Stimulated activated CD4-positive, alpha-beta T cell treated with anti-CD3 and anti-CD28 coated beads, TNF-alpha, amount 100 ng/mL, for 24 hours (primary cell): ENCODE data around the gene KCNIP4.
"Not testable (repeated sequence)": the region's sequence is repeated elsewhere in the genome, so short reads cannot be mapped to it uniquely, and the experiment has no call there.

Source experiments
- DNase-seq, 3 experiments: peaks; one replicate each; pipeline ENCODE4 v3.0.0-alpha.2; 2020; ENCODE audit warnings: low read depth in 3 of 3

The KCNIP4 gene

DNA sequence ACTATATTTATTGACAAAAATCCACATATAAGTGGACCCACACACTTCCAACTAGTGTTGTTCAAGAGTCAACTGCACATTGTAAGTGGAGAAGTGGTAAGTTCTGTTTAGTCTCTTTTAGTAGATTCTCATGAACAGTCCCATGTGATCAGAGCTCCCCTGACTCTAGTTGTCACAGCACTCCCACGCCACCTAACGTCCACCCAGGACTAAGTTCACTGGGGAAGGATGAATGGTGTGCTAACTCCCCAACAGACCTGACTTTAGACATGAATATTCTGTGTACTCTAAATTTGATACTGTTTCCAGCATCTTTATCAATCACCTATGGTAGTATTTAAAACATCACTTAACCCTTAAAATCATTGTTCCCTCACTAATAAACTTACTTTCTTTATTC is 1188.5 kb downstream of the KCNIP4 start:
- DNase-seq: no peak

DNA sequence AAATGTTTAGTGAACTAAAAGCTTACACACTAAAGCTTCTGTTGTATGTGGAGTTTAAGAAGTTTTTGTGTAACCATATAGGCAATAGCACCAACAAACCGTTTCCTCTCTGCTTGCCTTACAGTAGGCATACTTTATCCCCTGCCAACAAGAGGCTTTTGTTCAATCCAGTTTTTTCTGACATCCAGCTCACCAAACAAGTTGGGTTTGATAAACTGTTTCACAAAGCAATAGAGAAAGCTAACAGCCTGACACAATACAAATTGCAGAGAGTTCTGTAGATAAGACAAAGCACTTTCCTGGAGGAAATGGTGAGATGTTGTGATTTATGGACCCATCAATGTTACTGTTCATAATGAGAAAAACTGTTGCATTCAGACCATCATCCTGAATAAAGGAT is 1194.5 kb downstream of the KCNIP4 start:
- no peak for DNase-seq

GRCh38 chr4:20752641-20753040 is 1195.9 kb downstream of the KCNIP4 start:
- no peak for DNase-seq

- not testable (repeated sequence) for DNase-seq
Measured at GRCh38 chr4:20746000-20746399, 1202.6 kb downstream of the KCNIP4 start.

- DNase-seq: no peak
Measured at GRCh38 chr4:20735931-20736330, 1212.6 kb downstream of the KCNIP4 start.

DNA sequence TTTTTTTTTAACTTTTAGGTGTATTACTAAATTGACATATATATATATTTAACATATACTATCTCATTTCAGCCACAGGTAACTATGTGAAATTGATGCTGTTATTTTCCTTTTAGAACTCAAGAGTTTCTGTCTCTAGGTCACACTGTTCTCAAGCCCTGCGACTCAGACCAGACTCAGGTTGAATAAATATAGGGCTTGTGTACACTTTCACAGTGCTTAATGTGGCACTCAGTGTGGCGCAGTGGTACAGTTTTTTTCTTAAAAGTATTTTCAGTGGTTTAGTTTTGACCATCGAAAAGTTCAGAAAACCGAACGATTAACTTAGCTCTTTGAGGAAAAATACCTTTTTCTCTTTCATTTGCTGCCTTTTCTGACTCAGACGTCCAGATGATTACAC is 1223.7 kb downstream of the KCNIP4 start:
- DNase-seq: no peak

- no peak for DNase-seq
Measured at GRCh38 chr4:20723463-20723862, 1225.1 kb downstream of the KCNIP4 start.

GRCh38 chr4:20723019-20723418 is 1225.6 kb downstream of the KCNIP4 start:
- DNase-seq: no peak

GRCh38 chr4:20711335-20711734 is 1237.2 kb downstream of the KCNIP4 start:
- DNase-seq: no peak

DNA sequence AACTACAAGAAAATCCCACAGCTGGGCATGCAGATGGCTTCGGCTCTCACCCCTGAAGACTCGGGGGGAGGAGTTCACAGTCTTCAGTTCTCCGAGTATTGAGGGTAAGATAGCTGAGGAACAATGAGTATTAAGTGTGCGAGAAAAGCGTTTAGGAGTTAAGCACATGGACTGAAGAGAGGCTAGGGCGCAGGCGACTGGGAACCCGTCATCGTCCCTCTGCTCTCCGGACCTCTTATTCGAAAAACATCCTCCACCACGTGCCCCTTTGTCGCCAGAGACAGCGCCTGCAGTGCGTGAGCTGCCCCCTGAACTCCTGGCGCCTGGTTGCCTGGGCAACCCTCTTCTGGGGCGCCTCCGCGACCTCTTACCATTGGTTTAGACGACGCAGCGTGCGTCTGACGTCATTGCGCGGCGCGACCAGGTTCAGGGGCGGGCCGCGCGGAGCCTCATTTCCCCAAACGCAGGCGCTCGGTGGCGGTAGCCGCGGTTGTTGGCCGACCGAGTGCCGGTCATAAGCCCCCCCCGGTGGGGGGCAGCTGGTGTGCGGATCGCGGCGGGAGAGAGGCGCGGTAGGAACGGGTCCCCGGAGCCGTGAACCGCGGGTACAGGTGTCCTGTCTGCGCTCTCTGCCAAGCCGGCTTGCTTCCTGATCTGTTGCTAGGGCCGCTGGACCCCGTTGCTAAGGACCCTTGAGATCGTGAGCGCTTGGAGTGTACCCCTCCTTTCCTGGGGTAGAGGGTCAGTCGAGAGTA is 1248.4 kb downstream of the KCNIP4 start, which contains the start of gene PACRGL:
TSS of gene PACRGL (plus strand) at position 452 of the 755 bp plus-strand sequence. CDS start 4,024 bp downstream, outside the sequence.
- DNase-seq: peak; percentile 87 to 90 (median 90)

GRCh38 chr4:20698820-20699219 is 1249.8 kb downstream of the KCNIP4 start:
- no peak for DNase-seq

- no peak for DNase-seq
Measured at GRCh38 chr4:20698382-20698781, 1250.2 kb downstream of the KCNIP4 start.

DNA sequence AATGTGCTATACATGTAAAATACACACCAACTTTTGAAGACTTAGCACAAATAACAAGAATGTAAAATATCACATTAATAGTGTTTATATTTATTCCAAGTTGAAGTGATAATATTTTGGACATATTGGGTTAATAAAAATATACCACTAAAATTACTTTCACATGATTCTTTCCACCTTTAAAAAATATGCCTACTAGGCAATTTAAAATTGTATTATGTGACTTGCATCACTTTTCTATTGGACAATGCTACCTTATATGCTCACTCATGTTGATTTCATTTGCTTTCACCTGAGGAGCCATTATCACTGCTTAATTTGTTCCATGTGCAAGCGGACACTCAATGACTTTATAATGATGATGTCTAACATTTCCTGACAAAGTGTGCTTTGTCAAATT is 1251.8 kb downstream of the KCNIP4 start:
- no peak for DNase-seq

GRCh38 chr4:20687864-20688263 is 1260.7 kb downstream of the KCNIP4 start:
- no peak for DNase-seq

GRCh38 chr4:20684852-20685763 is 1263.5 kb downstream of the KCNIP4 start:
- no peak for DNase-seq

GRCh38 chr4:20683766-20684165 is 1264.8 kb downstream of the KCNIP4 start:
- DNase-seq: no peak

- DNase-seq: no peak
Measured at GRCh38 chr4:20682853-20683252, 1265.7 kb downstream of the KCNIP4 start.

DNA sequence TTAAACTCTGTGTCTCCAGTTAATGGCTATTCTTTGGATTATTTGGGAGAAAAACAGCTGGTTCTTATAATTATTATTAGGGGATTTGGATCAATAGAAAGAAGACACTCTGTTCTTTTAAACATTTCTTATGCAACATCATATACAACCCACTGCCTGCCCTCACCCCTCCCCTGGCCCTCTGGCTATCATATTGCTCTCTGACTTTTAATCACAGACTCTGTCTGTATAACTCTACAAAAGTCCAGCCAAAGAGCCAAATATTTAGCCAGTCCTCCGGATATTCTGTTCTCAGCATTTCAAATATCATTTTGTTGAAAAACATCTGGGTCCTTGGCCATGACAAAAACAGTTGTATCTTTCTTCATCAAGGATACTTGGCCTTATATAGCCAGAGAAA is 1267.3 kb downstream of the KCNIP4 start:
- no peak for DNase-seq

- DNase-seq: no peak
Measured at GRCh38 chr4:20680736-20681135, 1267.8 kb downstream of the KCNIP4 start.

- no peak for DNase-seq
Measured at GRCh38 chr4:20679951-20680350, 1268.6 kb downstream of the KCNIP4 start.
